ENCODE data around the gene ADAMTSL3. TPM values are rescaled to one million over a fixed set of nuclear protein-coding genes. Genes with fewer than 3 reads are reported as not detected.
"Not testable (repeated sequence)": the region's sequence is repeated elsewhere in the genome, so short reads cannot be mapped to it uniquely, and the experiment has no call there.

ADAMTSL3 gene
- total RNA-seq, 1 donor from 2014 or later = 11.5 TPM

- intact Hi-C loops (cut with DNase I) = no loop called here
- no peak for DNase-seq (ENCODE audit: missing footprints)
- no peak for ATAC-seq
Measured at GRCh38 chr15:83721031-83721430, 67.1 kb downstream of the ADAMTSL3 start.

GRCh38 chr15:83721981-83722380 is 68.1 kb downstream of the ADAMTSL3 start:
- intact Hi-C loops (cut with DNase I) = no loop called here
- DNase-seq (ENCODE audit: missing footprints) = no peak
- no peak for ATAC-seq

GRCh38 chr15:83723216-83723615 is 69.3 kb downstream of the ADAMTSL3 start:
- no peak for DNase-seq (ENCODE audit: missing footprints)
- ATAC-seq = no peak
- intact Hi-C loops (cut with DNase I) = no loop called here

- DNase-seq (ENCODE audit: missing footprints) (no peak), ATAC-seq (no peak)
- intact Hi-C loops (cut with DNase I) = loop anchor here (5.0 kb wide), 1 partner anchor 290 kb away; no protein-coding TSS in a partner anchor
Measured at GRCh38 chr15:83732196-83732595, 78.3 kb downstream of the ADAMTSL3 start.

GRCh38 chr15:83732770-83733169 is 78.8 kb downstream of the ADAMTSL3 start:
- intact Hi-C loops (cut with DNase I) = loop anchor here (5.0 kb wide), 1 partner anchor 290 kb away; no protein-coding TSS in a partner anchor

GRCh38 chr15:83733206-83733605 is 79.3 kb downstream of the ADAMTSL3 start:
- no peak for ATAC-seq
- intact Hi-C loops (cut with DNase I) = loop anchor here (5.0 kb wide), 1 partner anchor 289 kb away; no protein-coding TSS in a partner anchor
- no peak for DNase-seq (ENCODE audit: missing footprints)

More at GRCh38 chr15:83732770-83733169, 78.8 kb downstream of the ADAMTSL3 start:
- ATAC-seq (no peak), DNase-seq (ENCODE audit: missing footprints) (no peak)

- intact Hi-C loops (cut with DNase I) = loop anchor here (1.0 to 5.0 kb wide), 2 partner anchors 289 to 302 kb away; no protein-coding TSS in a partner anchor
- no peak for DNase-seq (ENCODE audit: missing footprints)
- no peak for ATAC-seq
Measured at GRCh38 chr15:83733691-83734090, 79.8 kb downstream of the ADAMTSL3 start.

GRCh38 chr15:83734487-83734886 is 80.6 kb downstream of the ADAMTSL3 start:
- DNase-seq (ENCODE audit: missing footprints) = no peak
- peak; percentile 46 for ATAC-seq
- intact Hi-C loops (cut with DNase I) = loop anchor here (1.0 to 5.0 kb wide), 2 partner anchors 288 to 301 kb away; no protein-coding TSS in a partner anchor

- no peak for ATAC-seq
- DNase-seq (ENCODE audit: missing footprints) = no peak
- intact Hi-C loops (cut with DNase I) = no loop called here
Measured at GRCh38 chr15:83739629-83740028, 85.7 kb downstream of the ADAMTSL3 start.

- DNase-seq (ENCODE audit: missing footprints) (no peak), ATAC-seq (peak; percentile 63)
- intact Hi-C loops (cut with DNase I) = loop anchor here (5.0 kb wide), 3 partner anchors 88 to 178 kb away; no protein-coding TSS in a partner anchor
Measured at GRCh38 chr15:83745771-83746170, 91.8 kb downstream of the ADAMTSL3 start.

- intact Hi-C loops (cut with DNase I) = loop anchor here (5.0 kb wide), 3 partner anchors 89 to 179 kb away; no protein-coding TSS in a partner anchor
- ATAC-seq (no peak), DNase-seq (ENCODE audit: missing footprints) (no peak)
Measured at GRCh38 chr15:83746231-83746630, 92.3 kb downstream of the ADAMTSL3 start.

- intact Hi-C loops (cut with DNase I) = loop anchor here (5.0 kb wide), 3 partner anchors 90 to 180 kb away; no protein-coding TSS in a partner anchor
- DNase-seq (ENCODE audit: missing footprints) = no peak
Measured at GRCh38 chr15:83747050-83747717, 93.3 kb downstream of the ADAMTSL3 start.

GRCh38 chr15:83747718-83748110 is 93.8 kb downstream of the ADAMTSL3 start:
- DNase-seq (ENCODE audit: missing footprints) = peak; percentile 57
- no peak for ATAC-seq
- intact Hi-C loops (cut with DNase I) = loop anchor here (5.0 kb wide), 3 partner anchors 90 to 180 kb away; no protein-coding TSS in a partner anchor

More at GRCh38 chr15:83747050-83747717, 93.3 kb downstream of the ADAMTSL3 start:
- peak; percentile 83 for ATAC-seq

GRCh38 chr15:83753872-83754493 is 100.1 kb downstream of the ADAMTSL3 start:
- ATAC-seq (no peak), DNase-seq (ENCODE audit: missing footprints) (no peak)
- intact Hi-C loops (cut with DNase I) = no loop called here

GRCh38 chr15:83757291-83757690 is 103.4 kb downstream of the ADAMTSL3 start:
- intact Hi-C loops (cut with DNase I); ATAC-seq; DNase-seq (ENCODE audit: missing footprints): not testable (repeated sequence)

GRCh38 chr15:83762367-83762766 is 108.4 kb downstream of the ADAMTSL3 start:
- no peak for DNase-seq (ENCODE audit: missing footprints)
- ATAC-seq = no peak
- intact Hi-C loops (cut with DNase I) = no loop called here

- peak; percentile 47 for ATAC-seq
- intact Hi-C loops (cut with DNase I) = no loop called here
- DNase-seq (ENCODE audit: missing footprints) = no peak
Measured at GRCh38 chr15:83764201-83764838, 110.4 kb downstream of the ADAMTSL3 start.

- ATAC-seq = no peak
- intact Hi-C loops (cut with DNase I) = no loop called here
- no peak for DNase-seq (ENCODE audit: missing footprints)
Measured at GRCh38 chr15:83766339-83766738, 112.4 kb downstream of the ADAMTSL3 start.

GRCh38 chr15:83767741-83768140 is 113.8 kb downstream of the ADAMTSL3 start:
- intact Hi-C loops (cut with DNase I) = no loop called here
- no peak for DNase-seq (ENCODE audit: missing footprints)

More at GRCh38 chr15:83767741-83768140, 113.8 kb downstream of the ADAMTSL3 start:
- ATAC-seq = peak; percentile 45
